SIG-M5 (cell line): Measurements from ENCODE around the gene PRDX5.
A peak's percentile ranks its signal among the peaks of the same experiment; 100 is the strongest.
"Not testable (repeated sequence)": the region's sequence is repeated elsewhere in the genome, so short reads cannot be mapped to it uniquely, and the experiment has no call there.

ENCODE experiments used
- DNase-seq: peaks from one replicate; lab custom pipeline; 2025; lab: John Stamatoyannopoulos, UW

PRDX5 gene

DNA sequence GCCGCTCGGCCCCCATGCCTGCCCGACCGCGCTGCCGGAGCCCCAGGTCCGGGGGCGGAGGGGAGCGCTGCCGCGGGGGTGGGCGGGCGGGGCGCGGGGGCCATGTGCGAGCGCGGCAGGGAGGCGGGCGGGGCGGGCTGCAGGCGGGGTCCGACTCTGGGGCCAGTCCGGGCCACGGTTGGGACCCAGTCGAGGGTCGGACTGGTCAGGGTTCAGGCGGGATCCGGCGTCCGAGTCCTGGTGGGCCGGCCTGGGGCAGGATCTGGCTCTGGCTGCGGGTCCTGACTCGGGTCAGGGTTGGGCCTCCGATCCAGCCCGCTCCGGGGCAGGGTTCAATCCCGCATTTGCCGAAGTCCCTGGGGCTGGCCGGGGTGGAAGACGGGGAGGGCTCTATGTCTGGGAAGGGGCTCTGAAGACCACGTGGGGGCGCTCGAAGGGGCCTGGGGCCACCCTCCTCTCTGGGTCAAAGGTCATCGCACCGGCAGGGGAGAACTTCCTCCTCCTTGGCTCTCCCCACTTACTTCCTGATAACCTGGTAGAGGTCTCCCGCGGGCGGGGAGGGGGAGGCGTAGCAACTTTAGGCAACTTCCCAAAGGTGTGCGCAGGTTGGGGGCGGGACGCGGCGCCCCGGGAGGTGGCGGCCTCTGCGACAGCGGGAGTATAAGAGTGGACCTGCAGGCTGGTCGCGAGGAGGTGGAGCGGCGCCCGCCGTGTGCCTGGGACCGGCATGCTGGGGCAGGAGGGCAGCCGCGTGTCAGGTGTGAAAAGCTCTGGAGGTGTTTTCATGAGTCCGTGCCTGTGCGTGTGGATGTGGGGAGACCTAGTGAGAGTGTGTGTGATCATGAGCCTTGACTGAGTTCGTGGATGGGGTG is 12.0 kb upstream of the PRDX5 start:
- no peak for DNase-seq

- no peak for DNase-seq
These were observed 11.4 kb upstream of the PRDX5 start for GRCh38 chr11:64306563-64306875.

DNA sequence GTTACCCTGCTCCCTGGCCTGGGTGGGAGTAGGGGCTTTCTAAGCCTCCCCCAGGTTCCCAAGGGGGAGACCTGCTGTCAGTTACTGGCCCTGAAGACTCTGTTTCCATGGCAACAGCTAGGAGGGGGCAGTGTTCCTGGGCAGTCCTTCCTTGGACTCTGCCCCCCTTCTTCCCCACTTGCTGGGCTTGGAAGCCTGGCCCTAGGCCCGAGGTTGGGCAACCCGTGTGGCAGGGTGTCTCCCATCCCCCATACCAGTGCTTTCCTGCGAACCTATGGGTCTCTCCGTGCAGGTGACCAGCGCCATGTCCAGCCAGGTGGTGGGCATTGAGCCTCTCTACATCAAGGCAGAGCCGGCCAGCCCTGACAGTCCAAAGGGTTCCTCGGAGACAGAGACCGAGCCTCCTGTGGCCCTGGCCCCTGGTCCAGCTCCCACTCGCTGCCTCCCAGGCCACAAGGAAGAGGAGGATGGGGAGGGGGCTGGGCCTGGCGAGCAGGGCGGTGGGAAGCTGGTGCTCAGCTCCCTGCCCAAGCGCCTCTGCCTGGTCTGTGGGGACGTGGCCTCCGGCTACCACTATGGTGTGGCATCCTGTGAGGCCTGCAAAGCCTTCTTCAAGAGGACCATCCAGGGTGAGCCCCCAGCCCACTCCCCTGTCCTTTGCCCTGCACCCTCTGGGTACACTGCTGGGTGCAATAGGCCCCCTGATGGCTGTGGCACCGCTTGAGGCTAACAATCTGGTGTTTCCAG is 10.9 kb upstream of the PRDX5 start:
- DNase-seq, result no peak

DNA sequence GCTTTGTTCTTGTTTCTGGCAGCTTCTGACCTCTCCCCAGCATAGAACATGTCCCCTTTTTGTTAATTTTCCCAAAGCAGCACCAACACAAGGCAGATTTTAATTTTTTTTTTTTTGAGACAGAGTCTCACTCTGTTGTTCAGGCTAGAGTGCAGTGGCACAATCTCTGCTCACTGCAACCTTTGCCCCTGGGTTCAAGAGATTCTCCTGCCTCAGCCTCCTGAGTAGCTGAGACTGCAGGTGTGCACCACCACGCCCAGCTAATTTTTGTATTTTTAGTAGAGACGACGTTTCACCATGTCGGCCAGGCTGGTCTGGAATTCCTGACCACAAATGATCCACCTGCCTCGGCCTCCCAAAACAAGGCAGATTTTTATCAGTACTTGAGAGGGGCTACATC is 10.1 kb upstream of the PRDX5 start:
- DNase-seq, result not testable (repeated sequence)

GRCh38 chr11:64312947-64313346 is 5.0 kb upstream of the PRDX5 start:
- DNase-seq, result no peak

GRCh38 chr11:64313491-64314145 is 4.3 kb upstream of the PRDX5 start:
- no peak for DNase-seq

DNA sequence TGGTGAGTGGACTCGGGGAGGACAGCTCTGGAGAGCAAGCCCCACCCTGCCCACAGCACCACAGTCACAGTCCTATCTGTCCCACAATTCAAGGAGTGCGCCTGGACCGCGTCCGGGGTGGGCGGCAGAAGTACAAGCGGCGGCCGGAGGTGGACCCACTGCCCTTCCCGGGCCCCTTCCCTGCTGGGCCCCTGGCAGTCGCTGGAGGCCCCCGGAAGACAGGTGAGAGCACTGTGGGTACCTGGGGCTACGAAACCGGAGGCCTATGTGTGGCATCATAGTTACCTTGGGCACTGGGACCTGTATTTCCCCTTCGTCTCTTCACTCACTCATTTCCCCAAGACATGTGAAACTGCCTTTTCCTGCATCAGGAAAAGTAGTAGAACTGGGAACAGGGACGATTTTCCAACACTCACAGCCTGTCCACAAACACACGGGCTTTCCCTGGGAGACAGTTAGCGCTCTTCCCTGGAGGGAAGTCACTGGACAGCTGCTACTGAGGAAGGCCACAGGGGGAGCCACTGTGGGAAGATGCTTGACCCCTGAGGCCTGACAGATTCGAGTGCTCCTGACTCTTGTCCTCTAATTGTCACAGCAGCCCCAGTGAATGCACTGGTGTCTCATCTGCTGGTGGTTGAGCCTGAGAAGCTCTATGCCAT is 3.6 kb upstream of the PRDX5 start:
- no peak for DNase-seq

DNA sequence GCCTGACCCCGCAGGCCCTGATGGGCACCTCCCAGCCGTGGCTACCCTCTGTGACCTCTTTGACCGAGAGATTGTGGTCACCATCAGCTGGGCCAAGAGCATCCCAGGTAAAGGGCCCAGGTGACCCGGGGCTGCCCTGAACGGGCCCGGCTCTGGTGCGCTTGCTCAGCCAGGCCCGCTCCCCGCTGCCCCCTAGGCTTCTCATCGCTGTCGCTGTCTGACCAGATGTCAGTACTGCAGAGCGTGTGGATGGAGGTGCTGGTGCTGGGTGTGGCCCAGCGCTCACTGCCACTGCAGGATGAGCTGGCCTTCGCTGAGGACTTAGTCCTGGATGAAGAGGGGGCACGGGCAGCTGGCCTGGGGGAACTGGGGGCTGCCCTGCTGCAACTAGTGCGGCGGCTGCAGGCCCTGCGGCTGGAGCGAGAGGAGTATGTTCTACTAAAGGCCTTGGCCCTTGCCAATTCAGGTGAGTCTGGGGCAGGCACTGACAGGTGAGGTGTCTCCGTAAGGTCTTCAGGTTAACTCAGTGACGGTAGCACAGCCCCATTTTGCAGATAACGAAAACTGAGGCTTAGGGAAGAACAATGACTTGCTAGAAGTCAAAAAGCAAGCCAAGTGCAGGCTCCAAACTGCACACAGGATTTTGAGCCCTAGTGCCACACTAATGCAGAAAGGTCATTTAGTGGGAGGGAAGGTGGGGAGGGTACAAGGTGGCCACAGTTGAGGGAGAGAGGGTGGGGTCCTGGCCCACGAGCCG is 2.9 kb upstream of the PRDX5 start:
- DNase-seq, result no peak

DNA sequence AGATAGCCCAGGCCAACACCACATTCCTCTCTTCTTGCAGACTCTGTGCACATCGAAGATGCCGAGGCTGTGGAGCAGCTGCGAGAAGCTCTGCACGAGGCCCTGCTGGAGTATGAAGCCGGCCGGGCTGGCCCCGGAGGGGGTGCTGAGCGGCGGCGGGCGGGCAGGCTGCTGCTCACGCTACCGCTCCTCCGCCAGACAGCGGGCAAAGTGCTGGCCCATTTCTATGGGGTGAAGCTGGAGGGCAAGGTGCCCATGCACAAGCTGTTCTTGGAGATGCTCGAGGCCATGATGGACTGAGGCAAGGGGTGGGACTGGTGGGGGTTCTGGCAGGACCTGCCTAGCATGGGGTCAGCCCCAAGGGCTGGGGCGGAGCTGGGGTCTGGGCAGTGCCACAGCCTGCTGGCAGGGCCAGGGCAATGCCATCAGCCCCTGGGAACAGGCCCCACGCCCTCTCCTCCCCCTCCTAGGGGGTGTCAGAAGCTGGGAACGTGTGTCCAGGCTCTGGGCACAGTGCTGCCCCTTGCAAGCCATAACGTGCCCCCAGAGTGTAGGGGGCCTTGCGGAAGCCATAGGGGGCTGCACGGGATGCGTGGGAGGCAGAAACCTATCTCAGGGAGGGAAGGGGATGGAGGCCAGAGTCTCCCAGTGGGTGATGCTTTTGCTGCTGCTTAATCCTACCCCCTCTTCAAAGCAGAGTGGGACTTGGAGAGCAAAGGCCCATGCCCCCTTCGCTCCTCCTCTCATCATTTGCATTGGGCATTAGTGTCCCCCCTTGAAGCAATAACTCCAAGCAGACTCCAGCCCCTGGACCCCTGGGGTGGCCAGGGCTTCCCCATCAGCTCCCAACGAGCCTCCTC is 2.0 kb upstream of the PRDX5 start:
- not testable (repeated sequence) for DNase-seq

DNA sequence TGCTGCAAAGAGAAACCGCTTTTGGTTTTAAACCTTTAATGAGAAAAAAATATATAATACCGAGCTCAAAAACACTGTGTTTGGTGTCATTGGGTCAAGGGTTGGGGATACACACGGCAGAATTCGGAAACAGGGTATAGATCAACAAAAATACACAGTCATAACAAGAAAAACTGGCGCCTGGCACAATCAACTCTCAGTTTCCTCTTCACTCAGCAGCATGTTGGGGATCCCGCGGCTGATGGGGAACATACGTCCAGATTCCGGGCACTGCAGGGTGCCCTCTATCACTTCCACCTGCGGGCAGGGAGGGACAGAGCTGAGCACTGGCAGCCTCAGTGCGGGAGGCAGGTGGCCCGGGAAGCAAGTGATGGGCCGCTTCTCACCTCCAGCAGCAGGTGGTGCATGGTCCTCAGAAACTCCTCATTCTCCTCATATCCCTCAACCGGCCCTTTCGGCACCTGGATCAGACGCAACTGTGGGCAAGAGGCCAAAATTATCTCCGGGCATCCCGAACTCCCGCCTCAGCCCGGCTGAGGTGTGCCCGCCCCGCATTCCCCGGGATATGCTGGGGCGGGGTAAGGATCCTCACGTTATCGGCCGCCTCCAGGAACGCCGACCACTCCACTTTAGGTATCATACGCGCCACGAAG is 1.1 kb upstream of the PRDX5 start:
- no peak for DNase-seq

DNA sequence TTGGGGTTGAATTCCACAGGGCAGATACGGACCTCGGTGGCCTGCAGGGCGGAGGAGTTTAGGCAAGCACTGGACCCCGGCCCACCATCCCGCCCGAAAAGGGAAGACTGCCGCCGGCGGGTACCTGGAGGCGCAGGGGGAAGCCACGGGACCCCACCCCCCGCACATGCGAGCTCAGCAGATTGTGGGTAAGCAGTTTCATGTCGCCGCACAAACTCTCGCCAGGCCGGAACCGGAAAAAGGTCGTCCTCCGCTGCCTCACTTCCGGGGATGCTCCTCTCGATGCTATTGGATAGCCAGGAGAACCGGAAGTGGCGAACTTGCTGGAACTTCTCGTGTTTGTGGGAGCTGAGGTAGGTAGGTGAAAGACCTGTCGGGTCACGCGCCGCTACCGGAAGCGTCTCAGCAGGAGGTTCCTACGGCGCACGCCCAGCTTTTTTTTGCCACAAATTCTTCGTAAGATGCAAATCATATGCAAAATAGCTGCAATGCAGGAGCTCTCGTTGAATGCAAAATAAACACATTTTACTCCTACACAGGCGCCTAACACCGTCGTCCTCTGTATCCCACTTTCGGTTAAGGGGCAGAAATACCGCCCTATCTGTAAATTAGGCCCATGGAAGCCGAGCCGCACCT is 478 bp upstream of the PRDX5 start, which contains the start of gene TRMT112:
TSS of gene TRMT112 (minus strand) at position 235 of the 636 bp plus-strand sequence. CDS start at position 202, 33 bp downstream.
- peak; percentile 93 for DNase-seq

GRCh38 chr11:64318766-64319761 is 1.1 kb downstream of the PRDX5 start:
- DNase-seq, result peak; percentile 22

DNA sequence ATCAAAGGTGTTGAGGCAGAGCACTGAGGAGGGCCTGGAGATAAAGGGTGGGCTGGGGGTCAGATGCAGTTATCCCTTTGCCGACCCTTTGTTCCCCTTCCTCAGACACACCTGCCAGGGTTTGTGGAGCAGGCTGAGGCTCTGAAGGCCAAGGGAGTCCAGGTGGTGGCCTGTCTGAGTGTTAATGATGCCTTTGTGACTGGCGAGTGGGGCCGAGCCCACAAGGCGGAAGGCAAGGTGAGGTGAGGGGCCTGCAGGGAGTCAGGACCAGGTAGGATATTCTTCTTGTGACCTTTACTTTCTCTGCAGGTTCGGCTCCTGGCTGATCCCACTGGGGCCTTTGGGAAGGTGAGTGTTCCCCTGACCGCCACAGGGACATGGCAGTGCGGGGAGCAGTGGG is 2.6 kb downstream of the PRDX5 start:
- DNase-seq, result no peak

DNA sequence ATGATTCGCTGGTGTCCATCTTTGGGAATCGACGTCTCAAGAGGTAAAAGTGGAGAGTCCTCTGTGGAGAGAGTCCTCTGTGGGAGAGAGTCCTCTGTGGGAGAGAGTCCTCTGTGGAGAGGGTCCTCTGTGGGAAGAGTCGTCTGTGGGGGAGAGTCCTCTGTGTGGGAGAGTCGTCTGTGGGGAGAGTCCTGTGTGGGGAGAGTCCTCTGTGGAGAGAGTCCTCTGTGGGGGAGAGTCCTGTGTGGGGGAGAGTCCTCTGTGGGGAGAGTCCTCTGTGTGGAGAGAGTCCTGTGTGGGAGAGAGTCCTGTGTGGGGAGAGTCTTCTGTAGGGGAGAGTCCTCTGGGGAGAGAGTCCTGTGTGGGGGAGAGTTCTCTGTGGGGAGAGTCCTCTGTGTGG is 3.1 kb downstream of the PRDX5 start:
- DNase-seq, result no peak

GRCh38 chr11:64321533-64321932 is 3.6 kb downstream of the PRDX5 start:
- no peak for DNase-seq

DNA sequence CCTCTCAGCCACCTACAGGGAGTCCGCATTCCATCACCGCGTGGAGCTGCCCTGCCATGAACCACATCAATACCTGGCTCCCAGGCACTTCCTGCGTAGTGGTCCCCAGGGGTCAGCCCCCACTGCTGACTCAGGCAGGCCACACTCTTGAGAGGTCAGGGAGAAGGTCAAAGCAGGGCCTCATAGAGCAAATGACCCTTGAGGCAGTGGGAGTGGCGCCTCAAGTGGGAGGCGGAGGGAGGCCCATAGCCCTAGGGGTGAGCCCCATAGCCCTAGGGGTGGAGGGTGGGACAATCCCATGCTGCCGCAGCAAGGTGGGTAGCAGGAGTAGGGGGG is 5.0 kb downstream of the PRDX5 start:
- DNase-seq, result no peak

DNA sequence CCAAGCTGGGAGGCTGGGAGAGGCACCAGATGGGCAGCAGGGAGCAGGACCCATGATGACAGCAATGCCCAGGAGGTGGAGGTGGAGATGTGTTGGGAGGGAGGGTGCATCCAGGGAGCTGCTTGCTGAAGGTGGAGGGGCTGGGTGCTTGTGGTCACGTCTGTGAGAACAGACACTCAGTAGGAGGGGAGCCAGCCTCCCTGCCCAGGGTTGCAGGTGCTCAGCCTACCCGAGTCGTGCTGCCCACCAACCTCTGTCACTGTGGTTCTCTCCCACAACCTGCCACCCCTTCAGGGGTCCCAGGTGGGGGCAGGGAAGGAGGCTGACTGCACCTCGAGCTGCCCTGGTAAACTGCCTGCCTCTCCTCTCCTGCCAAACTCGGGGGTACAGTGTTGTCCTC is 5.5 kb downstream of the PRDX5 start:
- DNase-seq, result no peak

DNA sequence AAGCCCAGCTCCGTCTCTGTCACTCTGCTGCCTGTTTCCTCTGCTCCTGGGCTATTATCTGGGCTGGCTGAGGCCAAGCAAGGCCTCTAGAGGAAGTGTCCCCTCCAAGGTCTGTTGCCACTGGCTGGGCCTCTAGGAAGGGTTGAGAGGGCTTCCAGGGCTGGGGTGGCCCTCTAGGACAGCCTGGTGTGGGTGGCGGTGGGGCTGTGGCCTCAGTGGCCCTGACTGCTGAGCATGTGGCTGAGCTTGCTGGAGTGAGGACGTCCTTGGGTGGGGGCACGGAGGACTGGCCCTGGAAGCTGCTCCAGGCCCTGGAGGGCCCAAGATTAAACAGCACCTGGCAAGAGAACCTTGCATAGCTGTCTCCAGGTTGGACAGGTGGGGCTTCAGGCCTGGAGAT is 6.1 kb downstream of the PRDX5 start:
- not testable (repeated sequence) for DNase-seq
